Measurements from ENCODE around the gene PLA2G4D. TPM values are rescaled to one million over a fixed set of nuclear protein-coding genes. Genes with fewer than 3 reads are reported as not detected.
A peak's percentile ranks its signal among the peaks of the same experiment; 100 is the strongest.

The PLA2G4D gene
- total RNA-seq, 1 donor = not detected

GRCh38 chr15:42020713-42021273 is 73.6 kb downstream of the PLA2G4D start, which contains the start of gene PLA2G4E:
Gene PLA2G4E, minus strand, starts transcription at chr15:42021042. Its CDS starts 12 bp downstream, at chr15:42021030.
- no peak within 1 kb of the TSS for H3K4me3 ChIP-seq (ENCODE audit: low read depth, low read length)
- TF ChIP-seq, protein P1, sequence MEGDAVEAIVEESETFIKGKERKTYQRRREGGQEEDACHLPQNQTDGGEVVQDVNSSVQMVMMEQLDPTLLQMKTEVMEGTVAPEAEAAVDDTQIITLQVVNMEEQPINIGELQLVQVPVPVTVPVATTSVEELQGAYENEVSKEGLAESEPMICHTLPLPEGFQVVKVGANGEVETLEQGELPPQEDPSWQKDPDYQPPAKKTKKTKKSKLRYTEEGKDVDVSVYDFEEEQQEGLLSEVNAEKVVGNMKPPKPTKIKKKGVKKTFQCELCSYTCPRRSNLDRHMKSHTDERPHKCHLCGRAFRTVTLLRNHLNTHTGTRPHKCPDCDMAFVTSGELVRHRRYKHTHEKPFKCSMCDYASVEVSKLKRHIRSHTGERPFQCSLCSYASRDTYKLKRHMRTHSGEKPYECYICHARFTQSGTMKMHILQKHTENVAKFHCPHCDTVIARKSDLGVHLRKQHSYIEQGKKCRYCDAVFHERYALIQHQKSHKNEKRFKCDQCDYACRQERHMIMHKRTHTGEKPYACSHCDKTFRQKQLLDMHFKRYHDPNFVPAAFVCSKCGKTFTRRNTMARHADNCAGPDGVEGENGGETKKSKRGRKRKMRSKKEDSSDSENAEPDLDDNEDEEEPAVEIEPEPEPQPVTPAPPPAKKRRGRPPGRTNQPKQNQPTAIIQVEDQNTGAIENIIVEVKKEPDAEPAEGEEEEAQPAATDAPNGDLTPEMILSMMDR (IDR thresholded peaks at IDR 0.05; ENCODE audit: insufficient read depth, low read length) = no peak
- no peak for DNase-seq (ENCODE audit: low read depth)

GRCh38 chr15:42018306-42019224 is 75.8 kb downstream of the PLA2G4D start:
- no peak overlapping the region for H3K4me3 ChIP-seq (ENCODE audit: low read depth, low read length)
- peak; percentile 4 for DNase-seq (ENCODE audit: low read depth)

More at GRCh38 chr15:42018306-42019224, 75.8 kb downstream of the PLA2G4D start:
- TF ChIP-seq, protein P1 (IDR thresholded peaks at IDR 0.05; ENCODE audit: insufficient read depth, low read length) = no peak

Other genes starting within 250 kb of the PLA2G4D start
- 0.18 and 0.57 TPM in 2 replicates for gene SPTBN5, start 200.5 kb downstream of the PLA2G4D start, total RNA-seq (ENCODE audit: low replicate concordance)
- gene EHD4, start 122.0 kb downstream of the PLA2G4D start, total RNA-seq (ENCODE audit: low replicate concordance) = 10.8 and 12.1 TPM in 2 replicates
- gene PLA2G4E, start 73.5 kb downstream of the PLA2G4D start, total RNA-seq (ENCODE audit: low replicate concordance) = not detected in 2 replicates
- gene PLA2G4F, start 62.1 kb upstream of the PLA2G4D start, total RNA-seq (ENCODE audit: low replicate concordance) = not detected in 2 replicates
- gene VPS39, start 113.7 kb upstream of the PLA2G4D start, total RNA-seq (ENCODE audit: low replicate concordance) = 61.8 and 174 TPM in 2 replicates
- gene GANC, start 178.6 kb upstream of the PLA2G4D start, total RNA-seq (ENCODE audit: low replicate concordance) = 27.6 and 32.5 TPM in 2 replicates
- 71.5 and 79.8 TPM in 2 replicates for gene TMEM87A, start 178.9 kb upstream of the PLA2G4D start, total RNA-seq (ENCODE audit: low replicate concordance)